HUES6 (cell line): ENCODE measurements around the gene CUL2.

ENCODE experiments used
- H3K27ac ChIP-seq: 2 replicates; pipeline ENCODE4 v1.7.0; 2013; ENCODE audit warnings: low read depth, mild to moderate bottlenecking, low read length, inconsistent platforms
- H3K27me3 ChIP-seq: 2 replicates; pipeline ENCODE4 v1.6.1; 2013; ENCODE audit warnings: low read length; ENCODE audit not compliant: control insufficient read depth, insufficient read depth
- H3K36me3 ChIP-seq: 2 replicates; pipeline ENCODE4 v1.6.1; 2013; ENCODE audit warnings: low read length; ENCODE audit not compliant: control insufficient read depth, insufficient read depth
- H3K4me1 ChIP-seq: 2 replicates; pipeline ENCODE4 v1.6.1; 2013; ENCODE audit warnings: low read length; ENCODE audit not compliant: control insufficient read depth, insufficient read depth
- H3K4me3 ChIP-seq: 2 replicates; pipeline ENCODE4 v1.5.1; 2013; ENCODE audit warnings: low read depth, low read length
- H3K9ac ChIP-seq: one replicate; pipeline ENCODE4 v1.6.1; 2013; ENCODE audit warnings: mild to moderate bottlenecking, low read length
- H3K9me3 ChIP-seq: 2 replicates; pipeline ENCODE4 v1.6.1; 2013; ENCODE audit warnings: low read depth, low read length; ENCODE audit not compliant: control insufficient read depth, insufficient read depth

The CUL2 gene

DNA sequence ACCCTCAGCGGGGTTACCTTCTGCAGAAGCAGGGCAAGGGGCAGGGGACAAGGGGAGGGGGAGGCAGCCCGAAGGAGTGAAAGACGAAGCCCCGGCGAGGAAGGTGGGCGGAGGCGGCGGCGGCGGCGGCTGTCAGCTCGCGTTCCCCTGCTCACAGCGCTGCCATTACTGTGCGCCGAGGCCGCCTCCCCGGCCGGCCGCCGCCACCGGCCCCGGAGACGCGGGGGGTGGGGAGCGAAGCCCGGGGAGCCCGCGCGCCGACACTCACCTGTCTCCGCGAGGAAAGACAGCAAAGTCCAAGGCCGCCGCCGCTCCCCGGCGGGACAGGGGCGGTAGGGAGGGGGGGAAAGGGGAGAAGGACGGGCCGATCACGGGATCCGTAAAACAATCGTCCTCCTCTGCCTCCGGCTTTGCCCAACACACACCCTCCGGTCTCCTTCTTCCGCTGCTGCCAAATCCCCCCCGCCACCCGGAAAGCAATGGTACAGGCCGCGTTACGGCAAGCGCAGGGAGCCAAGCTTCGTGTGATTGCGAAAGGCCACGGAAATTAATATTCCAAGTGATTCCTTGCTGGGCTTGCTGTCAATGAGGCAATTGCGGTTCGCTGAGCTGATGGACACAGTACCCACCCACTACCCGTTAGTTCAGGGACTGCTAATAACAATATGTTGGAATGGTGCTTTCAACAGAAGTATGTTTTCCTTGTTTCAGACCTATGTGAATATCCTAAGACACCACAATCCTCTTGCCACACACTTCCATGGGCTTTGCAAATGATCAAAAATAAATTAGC lies at the start of gene CUL2:
Gene CUL2, minus strand, starts transcription at position 180 of the 793 bp plus-strand sequence. CDS start 19,024 bp downstream, outside the sequence.
- Histone ChIP-seq H3K9me3 (peaks cover 11% of the 10 kb centered on the region), H3K36me3 (no peaks in the 10 kb centered on the region), H3K27me3 (no peaks in the 10 kb centered on the region), H3K4me3 (peak within 1 kb of the TSS; percentile 75), H3K9ac (peak within 1 kb of the TSS; percentile 90), H3K4me1 (no peaks in the 10 kb centered on the region), H3K27ac (peak within 1 kb of the TSS; percentile 94)

DNA sequence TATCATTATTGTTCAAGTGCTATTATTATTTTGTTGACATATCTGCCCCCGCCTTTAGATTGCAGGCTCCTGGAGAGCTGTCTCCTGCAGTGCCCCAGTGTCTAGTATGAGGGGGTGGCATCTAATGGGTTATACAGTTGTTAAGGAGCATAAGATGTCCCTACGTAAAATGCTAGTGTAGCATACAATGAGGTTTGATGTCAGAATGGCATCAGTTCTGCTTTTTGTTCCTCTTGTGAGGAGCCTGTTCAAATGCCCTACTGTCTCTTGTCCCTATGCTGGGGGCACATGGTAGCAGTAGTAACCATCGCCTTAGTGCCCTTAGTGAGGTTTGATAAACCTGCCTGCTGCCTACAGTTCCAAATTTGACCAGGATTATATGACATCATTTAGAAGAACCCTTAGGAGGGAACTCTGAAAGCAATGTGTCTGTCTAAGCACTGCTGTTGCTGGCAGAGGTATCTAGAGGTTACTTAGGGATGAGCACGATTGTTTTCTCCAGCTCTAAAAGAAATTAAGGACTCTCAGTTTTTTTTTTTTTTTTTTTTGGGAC lies 46.2 kb upstream of the CUL2 start:
- Histone ChIP-seq H3K4me1 (peaks cover 2% of the 10 kb centered on the region; the same call in 1 of the 2 replicates), H3K36me3 (no peaks in the 10 kb centered on the region), H3K27me3 (no peaks in the 10 kb centered on the region), H3K9me3 (no peaks in the 10 kb centered on the region), H3K27ac (no peak overlapping the region), H3K9ac (no peak overlapping the region), H3K4me3 (no peak overlapping the region)

DNA sequence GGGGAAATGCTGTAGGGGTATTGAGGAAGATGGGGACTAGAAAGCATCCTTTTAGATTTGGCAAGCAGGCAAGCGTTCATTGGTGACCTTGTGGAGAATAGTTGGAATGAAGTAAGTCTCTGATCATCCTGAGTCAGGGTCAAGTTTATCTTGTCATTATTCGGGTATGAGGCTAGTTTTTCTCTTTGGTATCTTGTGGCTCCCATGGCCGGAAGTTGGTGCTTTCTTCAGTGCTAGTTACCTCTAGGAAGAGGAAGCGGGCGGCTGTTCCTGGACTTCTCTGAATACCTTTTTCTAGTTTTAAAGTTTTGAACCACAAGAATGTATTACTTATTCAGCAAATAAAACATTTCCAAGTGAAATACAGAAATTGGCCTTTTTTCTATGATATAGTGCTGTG lies 45.7 kb upstream of the CUL2 start:
- Histone ChIP-seq H3K27me3 (no peaks in the 10 kb centered on the region), H3K9ac (no peak overlapping the region), H3K9me3 (no peaks in the 10 kb centered on the region), H3K4me1 (peaks cover 2% of the 10 kb centered on the region; the same call in 1 of the 2 replicates), H3K36me3 (no peaks in the 10 kb centered on the region), H3K27ac (no peak overlapping the region), H3K4me3 (no peak overlapping the region)

DNA sequence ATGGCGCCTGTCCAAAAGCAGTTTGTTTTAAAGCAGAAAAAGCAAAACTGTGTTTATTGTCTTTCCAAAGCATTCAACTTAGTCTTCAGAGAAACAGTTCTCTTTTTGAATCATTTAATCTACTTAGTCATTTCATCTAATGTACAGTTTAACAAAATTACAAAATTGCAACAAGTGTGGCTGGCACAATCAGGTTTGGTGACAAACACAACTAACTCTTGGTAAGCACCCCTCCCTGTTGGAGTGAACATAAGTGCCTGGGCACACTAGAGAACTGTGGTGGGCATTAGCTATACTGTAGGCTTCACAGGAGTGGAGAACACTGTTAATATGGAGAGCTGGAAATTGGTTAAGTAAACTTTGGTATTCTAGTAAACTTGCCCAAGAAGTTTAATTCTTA lies 43.4 kb upstream of the CUL2 start:
- no peaks in the 10 kb centered on the region for H3K36me3 ChIP-seq
- no peak overlapping the region for H3K27ac ChIP-seq
- peaks cover 2% of the 10 kb centered on the region; the same call in 1 of the 2 replicates for H3K4me1 ChIP-seq
- no peak overlapping the region for H3K4me3 ChIP-seq
- H3K9ac ChIP-seq, result no peak overlapping the region
- H3K27me3 ChIP-seq, result no peaks in the 10 kb centered on the region
- no peaks in the 10 kb centered on the region for H3K9me3 ChIP-seq

DNA sequence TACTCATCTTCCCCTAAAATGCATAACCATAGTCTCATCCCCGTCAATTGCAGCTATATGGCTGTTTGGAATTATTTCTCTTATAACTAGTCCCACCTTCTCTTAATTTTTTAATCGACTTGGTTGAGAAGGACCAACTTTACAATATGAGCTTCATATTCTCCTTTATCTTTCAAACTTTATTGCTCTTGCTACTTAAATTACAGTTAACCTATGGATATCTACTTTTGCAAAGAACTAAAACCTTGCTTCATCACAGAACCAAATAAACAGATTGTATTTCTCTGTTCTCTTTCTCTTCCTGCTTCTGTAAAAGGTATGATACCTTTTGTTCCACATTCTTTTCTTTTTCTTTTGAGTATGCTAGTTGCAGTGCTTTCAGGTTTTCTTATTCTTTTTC lies 42.6 kb upstream of the CUL2 start:
- Histone ChIP-seq H3K27me3 (no peaks in the 10 kb centered on the region), H3K4me1 (peaks cover 2% of the 10 kb centered on the region; the same call in 1 of the 2 replicates), H3K9me3 (no peaks in the 10 kb centered on the region), H3K36me3 (no peaks in the 10 kb centered on the region), H3K27ac (no peak overlapping the region), H3K9ac (no peak overlapping the region), H3K4me3 (no peak overlapping the region)

DNA sequence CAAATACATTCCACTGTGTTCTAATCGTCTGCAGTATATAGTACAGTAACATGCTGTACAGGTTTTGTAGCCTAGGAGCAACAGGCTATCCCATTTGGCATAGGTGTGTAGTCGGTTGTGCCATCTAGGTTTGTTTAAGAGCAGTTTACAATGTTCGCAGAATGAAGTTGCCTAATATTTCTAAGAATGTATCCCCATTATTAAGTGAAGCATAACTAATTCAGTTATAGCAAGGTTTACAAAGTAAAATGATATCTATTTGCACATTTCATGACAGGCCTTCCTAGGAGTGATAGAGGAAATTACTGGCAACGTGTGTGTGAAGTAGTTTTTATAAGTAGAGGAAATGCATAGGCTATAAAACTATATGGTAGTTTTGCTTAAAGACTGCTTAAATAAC lies 40.5 kb upstream of the CUL2 start:
- no peaks in the 10 kb centered on the region; the same call in 1 of the 2 replicates for H3K36me3 ChIP-seq
- H3K9ac ChIP-seq, result no peak overlapping the region
- no peaks in the 10 kb centered on the region for H3K9me3 ChIP-seq
- H3K27me3 ChIP-seq, result no peaks in the 10 kb centered on the region
- peaks cover 3% of the 10 kb centered on the region; the same call in 1 of the 2 replicates for H3K4me1 ChIP-seq
- no peak overlapping the region for H3K27ac ChIP-seq
- no peak overlapping the region for H3K4me3 ChIP-seq

DNA sequence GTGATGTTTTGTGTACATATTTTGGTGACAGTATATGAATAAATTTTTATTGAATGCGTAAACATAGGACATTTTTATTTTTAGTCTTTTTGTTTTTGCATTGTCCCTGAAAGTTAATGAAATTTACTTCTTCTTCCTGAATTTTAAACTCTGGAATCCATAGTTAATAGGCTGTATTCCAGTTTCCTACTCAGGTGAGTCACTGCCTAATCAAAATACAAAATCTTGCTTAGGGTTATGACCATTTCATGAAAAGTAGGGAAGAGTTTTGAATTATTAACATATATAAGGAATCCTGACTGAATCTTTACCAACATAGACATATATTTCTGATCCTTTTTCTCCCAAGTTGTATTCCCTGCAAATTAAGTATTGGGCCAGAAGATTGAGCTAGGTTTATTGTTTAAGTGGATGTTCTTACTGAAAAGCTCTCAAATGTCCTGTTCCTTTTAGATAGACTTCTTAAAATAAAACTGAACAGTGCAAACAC lies 39.1 kb upstream of the CUL2 start:
- Histone ChIP-seq H3K9me3 (no peaks in the 10 kb centered on the region), H3K4me1 (peaks cover 3% of the 10 kb centered on the region; the same call in 1 of the 2 replicates), H3K36me3 (no peaks in the 10 kb centered on the region; the same call in 1 of the 2 replicates), H3K4me3 (0 out of 2 replicates have a peak overlapping the region, but pooled peaks have one; percentile 10), H3K9ac (no peak overlapping the region), H3K27ac (no peak overlapping the region), H3K27me3 (no peaks in the 10 kb centered on the region)

DNA sequence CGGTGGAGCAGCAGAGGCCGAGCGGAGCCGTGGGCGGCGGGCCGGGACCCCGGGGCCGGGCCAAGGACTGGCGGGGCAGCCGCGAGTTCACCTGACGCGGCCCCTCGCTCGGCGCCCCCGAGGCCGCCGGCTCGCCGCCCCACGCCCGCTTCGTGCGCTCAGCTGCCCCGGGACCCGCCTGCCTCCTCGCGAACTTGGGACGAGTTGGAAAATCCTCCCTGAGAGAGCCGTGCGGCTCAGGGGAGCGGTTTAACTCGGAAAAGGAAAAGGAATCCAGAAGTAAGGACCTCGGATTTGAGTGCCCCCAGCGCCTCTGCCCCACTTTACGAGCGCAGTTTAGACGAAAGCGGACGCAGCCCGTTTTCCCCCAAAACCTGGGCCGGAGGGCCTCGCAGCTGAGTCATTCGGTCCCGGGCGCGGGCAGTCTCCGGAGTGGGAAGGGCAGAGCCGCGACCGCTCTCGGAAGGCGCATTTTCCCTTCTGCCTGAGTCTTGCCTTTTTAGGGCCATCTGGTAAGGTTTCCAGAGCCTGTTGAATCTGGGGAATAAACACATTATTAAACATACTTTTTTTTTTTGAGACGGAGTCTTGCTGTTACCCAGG lies 37.2 kb upstream of the CUL2 start:
- Histone ChIP-seq H3K36me3 (no peaks in the 10 kb centered on the region; the same call in 1 of the 2 replicates), H3K4me1 (peaks cover 3% of the 10 kb centered on the region; the same call in 1 of the 2 replicates), H3K9ac (peak overlapping the region; percentile 99), H3K4me3 (peak overlapping the region; percentile 97), H3K27me3 (no peaks in the 10 kb centered on the region), H3K27ac (peak overlapping the region; percentile 98), H3K9me3 (no peaks in the 10 kb centered on the region)

DNA sequence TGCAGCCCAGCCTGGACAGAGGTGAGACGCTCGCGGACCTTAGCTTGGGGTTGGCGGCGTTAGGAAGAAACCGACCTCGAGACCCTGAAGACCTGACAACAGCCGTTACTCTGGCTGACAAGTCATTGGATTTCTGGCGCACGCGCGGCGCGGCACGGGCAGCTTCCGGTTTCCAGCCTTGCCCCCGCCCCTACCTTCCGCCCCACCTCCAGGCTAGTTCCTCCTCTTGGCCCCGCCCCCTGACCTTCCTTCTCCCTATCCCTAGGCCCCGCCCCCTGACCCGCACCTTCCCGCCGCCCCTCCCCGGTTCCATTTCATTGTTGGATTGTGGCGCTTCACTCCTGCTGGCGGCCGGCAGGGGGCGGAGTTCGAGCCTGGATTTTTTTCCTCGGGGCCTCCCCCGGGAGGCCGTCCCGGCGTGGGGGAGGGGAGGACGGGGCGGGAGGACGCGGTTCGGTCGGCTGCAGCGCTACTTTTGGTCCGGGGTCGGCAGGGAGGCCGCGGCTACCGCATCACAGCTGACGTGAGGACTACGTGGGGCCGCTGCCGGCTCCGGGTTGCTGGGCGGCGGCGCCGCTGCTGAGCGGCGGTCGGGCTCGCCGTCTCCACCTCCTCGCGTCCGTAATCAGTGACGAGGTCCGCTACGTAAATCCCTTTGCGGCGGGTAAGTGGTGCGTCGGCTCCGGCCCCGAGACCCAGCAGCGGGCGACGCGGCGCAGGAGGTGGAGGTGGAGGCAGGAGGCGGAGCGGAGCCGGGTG lies 36.6 kb upstream of the CUL2 start, which contains the start of gene CREM:
Gene CREM, plus strand, starts transcription at position 317 of the 759 bp plus-strand sequence. CDS start 10,990 bp downstream, outside the sequence.
- H3K27ac ChIP-seq, result peak within 1 kb of the TSS; percentile 98
- peak within 1 kb of the TSS; percentile 97 for H3K4me3 ChIP-seq
- H3K4me1 ChIP-seq, result peaks cover 3% of the 10 kb centered on the region; the same call in 1 of the 2 replicates
- H3K27me3 ChIP-seq, result no peaks in the 10 kb centered on the region
- H3K9me3 ChIP-seq, result no peaks in the 10 kb centered on the region
- H3K9ac ChIP-seq, result peak within 1 kb of the TSS; percentile 99
- no peaks in the 10 kb centered on the region; the same call in 1 of the 2 replicates for H3K36me3 ChIP-seq

DNA sequence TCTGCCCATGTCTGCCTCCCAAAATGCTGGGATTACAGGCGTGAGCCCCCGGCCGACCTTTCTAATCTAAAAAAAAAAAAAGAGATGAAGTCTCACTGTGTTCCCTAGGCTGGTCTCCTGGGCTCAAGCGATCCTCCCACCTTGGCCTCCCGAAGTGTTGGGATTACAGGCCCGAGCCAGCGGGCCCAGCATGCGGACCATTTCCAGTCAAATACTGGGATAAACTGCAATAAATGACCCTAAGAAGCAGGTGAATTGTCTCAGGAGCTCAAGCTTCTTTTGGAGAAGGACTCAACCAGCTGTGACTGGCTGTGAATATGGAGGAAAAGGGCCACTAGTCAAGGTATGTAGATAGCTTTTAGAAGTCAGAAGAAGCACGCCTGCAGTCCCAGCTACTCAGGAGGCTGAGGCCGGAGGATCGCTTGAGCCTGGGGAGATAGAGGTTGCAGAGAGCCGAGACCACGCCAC lies 36.0 kb upstream of the CUL2 start:
- Histone ChIP-seq H3K9me3 (no peaks in the 10 kb centered on the region), H3K36me3 (no peaks in the 10 kb centered on the region; the same call in 1 of the 2 replicates), H3K9ac (peak overlapping the region; percentile 80), H3K27me3 (no peaks in the 10 kb centered on the region), H3K4me3 (peak overlapping the region; percentile 69), H3K27ac (peak overlapping the region; percentile 51; the same call in 1 of the 2 replicates), H3K4me1 (peaks cover 3% of the 10 kb centered on the region; the same call in 1 of the 2 replicates)
